ENCODE results near the gene SEMA4G. TPM values are rescaled to one million over a fixed set of nuclear protein-coding genes. Genes with fewer than 3 reads are reported as not detected.

Gene SEMA4G
- total RNA-seq, 6 donors from 2014 or later: 5.4 to 20.4 (median 8.5) TPM

DNA sequence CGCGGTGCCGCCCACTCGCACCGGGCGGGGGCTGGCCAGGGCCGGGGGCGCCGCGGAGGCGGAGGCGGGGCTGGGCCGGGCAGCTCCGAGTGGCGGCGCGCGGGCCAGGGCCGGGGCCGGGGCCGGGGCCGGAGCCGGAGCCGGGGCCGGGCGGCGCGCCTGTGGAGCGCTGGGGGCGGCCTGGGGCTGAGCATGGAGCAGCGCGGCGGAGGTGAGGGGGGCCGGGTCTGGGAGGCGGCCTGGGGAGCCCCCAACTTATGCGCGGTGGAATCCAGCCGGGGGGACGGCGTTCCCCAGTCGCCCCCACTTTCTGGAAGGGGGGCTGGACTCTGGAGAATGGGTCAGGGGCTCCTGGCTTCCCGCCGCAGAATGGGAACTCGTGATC lies 30.4 kb downstream of the SEMA4G start, which contains the start of gene LZTS2:
LZTS2 (plus strand) TSS at position 67 of the 385 bp plus-strand sequence. CDS start 2,731 bp downstream, outside the sequence.
- Histone ChIP-seq H3K36me3 (peaks cover 3 to 24% (median 13%) of the 10 kb centered on the region in 4 donors), H3K4me3 (peak within 1 kb of the TSS; percentile 62 to 95 (median 78)), H3K27ac (peak within 1 kb of the TSS; percentile 95 to 100 (median 98)), H3K27me3 (no peaks in the 10 kb centered on the region), H3K9me3 (no peaks in the 10 kb centered on the region), H3K4me1 (peaks cover 50 to 66% (median 54%) of the 10 kb centered on the region in 4 donors)
- WGBS, 2 donors: 0 to 6% methylated on average over 3 of the region's 44 CpGs
- no peak for DNase-seq
- TF ChIP-seq EP300 (IDR thresholded peaks at IDR 0.05) (no peak), POLR2AphosphoS5 (IDR thresholded peaks at IDR 0.05) (no peak), POLR2A (IDR thresholded peaks at IDR 0.05) (no peak)
- TF ChIP-seq, protein P1, sequence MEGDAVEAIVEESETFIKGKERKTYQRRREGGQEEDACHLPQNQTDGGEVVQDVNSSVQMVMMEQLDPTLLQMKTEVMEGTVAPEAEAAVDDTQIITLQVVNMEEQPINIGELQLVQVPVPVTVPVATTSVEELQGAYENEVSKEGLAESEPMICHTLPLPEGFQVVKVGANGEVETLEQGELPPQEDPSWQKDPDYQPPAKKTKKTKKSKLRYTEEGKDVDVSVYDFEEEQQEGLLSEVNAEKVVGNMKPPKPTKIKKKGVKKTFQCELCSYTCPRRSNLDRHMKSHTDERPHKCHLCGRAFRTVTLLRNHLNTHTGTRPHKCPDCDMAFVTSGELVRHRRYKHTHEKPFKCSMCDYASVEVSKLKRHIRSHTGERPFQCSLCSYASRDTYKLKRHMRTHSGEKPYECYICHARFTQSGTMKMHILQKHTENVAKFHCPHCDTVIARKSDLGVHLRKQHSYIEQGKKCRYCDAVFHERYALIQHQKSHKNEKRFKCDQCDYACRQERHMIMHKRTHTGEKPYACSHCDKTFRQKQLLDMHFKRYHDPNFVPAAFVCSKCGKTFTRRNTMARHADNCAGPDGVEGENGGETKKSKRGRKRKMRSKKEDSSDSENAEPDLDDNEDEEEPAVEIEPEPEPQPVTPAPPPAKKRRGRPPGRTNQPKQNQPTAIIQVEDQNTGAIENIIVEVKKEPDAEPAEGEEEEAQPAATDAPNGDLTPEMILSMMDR (IDR thresholded peaks at IDR 0.05): no peak
- ATAC-seq (ENCODE audit: low FRiP score in 2 of 2): no peak

DNA sequence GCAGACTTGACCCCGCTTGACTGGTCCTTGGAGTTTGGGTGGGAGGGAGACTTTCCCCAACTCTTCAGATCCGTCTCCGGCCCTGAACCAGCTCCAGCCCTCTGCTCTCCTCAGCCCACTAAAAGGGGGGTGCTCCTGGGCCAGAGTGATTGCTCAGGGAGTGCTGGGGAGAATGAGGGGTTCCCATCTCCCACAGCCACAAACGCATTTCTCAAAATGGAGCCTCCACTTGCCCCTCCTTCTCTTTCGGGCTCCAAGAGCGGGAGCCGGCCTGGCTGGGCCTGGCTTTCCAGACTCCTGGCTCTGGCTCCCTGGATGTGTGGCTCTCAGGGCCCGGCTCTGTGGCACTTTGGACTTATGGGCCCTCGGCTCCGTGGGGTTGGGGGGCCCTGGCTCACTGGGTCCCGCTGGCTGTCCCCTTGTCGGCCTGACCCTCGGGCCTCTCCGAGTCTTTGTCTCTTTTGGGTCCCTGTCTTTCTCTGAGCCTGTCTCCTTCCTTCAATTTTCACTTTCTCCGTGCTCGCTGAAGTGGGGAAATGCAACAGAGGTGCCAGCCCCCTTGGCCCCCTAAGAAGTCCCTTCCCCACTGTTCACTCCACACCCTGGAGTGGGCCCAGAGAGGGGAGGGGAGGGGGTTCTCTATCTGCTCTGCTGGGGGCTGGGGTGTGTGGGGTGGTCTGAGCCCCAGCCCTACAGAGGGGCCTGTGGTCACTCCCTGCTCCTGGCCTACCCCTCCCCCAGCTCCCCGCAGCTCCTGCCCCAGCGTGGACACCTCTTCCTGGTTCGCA lies 31.0 kb downstream of the SEMA4G start:
- ATAC-seq (ENCODE audit: low FRiP score in 2 of 2) (no peak), DNase-seq (peak in 1 of 2 donors; percentile 77)
- peak overlapping the region; percentile 95 to 100 (median 98) for H3K27ac ChIP-seq
- no peaks in the 10 kb centered on the region for H3K27me3 ChIP-seq
- TF ChIP-seq EP300 (IDR thresholded peaks at IDR 0.05): no peak
- no peak for TF ChIP-seq POLR2AphosphoS5 (IDR thresholded peaks at IDR 0.05)
- TF ChIP-seq POLR2A (IDR thresholded peaks at IDR 0.05): no peak
- TF ChIP-seq, protein P1 (IDR thresholded peaks at IDR 0.05): no peak
- H3K4me3 ChIP-seq: peak overlapping the region; percentile 62 to 95 (median 78)
- peaks cover 3 to 29% (median 15%) of the 10 kb centered on the region in 4 donors for H3K36me3 ChIP-seq
- 5 to 15% methylated on average over 15 to 19 of the region's 19 CpGs for WGBS, 2 donors
- peaks cover 52 to 70% (median 56%) of the 10 kb centered on the region in 4 donors for H3K4me1 ChIP-seq
- H3K9me3 ChIP-seq: no peaks in the 10 kb centered on the region

DNA sequence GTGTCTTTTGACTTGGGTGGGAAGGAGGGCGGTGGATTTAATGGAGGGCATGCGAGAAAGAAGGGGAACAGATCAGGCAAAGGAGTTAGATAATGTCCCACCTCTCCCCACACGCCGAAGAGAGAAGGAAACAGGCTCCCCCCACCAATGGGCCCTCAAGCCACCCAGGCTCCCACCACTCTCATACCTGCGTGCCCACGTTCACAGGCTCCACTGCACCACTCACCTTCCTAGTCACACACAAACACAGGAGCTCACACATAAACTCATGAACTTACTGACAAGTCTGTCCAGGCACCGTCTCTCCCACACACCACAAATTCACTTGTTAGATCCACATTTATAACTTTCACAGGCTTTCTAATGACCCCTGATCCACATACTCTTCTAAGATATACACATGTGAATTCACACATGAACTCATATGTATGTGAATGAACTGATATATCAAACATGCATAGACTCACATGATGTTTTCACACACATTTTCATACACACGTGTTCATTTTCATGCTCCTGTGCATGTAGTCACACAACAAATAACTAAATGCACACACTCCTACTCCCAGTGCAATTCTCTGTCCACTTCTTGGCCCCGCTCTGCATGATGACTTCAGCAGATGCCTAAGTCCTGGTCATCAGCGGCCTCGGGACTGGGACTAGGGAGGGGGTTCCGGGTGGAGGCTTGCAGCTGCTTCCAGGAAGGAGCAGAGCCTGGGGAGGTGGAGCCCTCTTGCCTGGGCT lies 31.8 kb downstream of the SEMA4G start:
- 28 to 31% methylated on average over 12 of the region's 12 CpGs for WGBS, 2 donors
- Histone ChIP-seq H3K4me1 (peaks cover 52 to 71% (median 58%) of the 10 kb centered on the region in 4 donors), H3K36me3 (peaks cover 8 to 37% (median 20%) of the 10 kb centered on the region in 4 donors), H3K27me3 (no peaks in the 10 kb centered on the region), H3K27ac (peak overlapping the region; percentile 95 to 100 (median 98)), H3K9me3 (no peaks in the 10 kb centered on the region), H3K4me3 (peak overlapping the region in 3 of 4 donors; percentile 62 to 82 (median 73))
- ATAC-seq (ENCODE audit: low FRiP score in 2 of 2) (peak; percentile 38 to 51), DNase-seq (peak in 1 of 2 donors; percentile 85)
- TF ChIP-seq, protein P1 (IDR thresholded peaks at IDR 0.05): peak in 1 of 6 experiments; percentile 10
- peak in 1 of 4 donors; percentile 51 for TF ChIP-seq EP300 (IDR thresholded peaks at IDR 0.05)
- TF ChIP-seq POLR2A (IDR thresholded peaks at IDR 0.05): peak in 2 of 4 donors; percentile 45 to 63
- TF ChIP-seq POLR2AphosphoS5 (IDR thresholded peaks at IDR 0.05): peak; percentile 92 to 93

DNA sequence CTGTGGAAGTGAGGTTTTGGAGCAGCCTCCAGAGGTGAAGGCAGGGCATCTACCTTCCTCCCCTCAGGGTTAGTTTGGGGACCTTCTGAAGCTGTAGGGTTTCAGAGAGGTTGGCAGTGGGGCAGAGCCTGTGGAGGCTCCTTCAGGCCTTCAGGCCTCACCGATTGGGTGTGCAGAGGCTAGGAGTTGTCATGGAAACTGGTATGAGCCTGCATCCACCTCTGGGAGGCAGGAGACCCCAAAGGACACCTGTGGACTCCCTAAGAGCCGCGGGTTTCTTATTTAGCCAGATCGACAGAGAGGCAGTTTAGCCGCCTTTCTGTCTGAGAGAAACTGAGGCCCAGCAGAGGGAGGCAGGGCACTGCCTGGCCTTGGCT lies 32.3 kb downstream of the SEMA4G start:
- ATAC-seq (ENCODE audit: low FRiP score in 2 of 2): no peak
- 65% methylated on average over 5 of the region's 5 CpGs; no CpG with 5 or more reads in 1 of the 2 donors for WGBS, 2 donors
- TF ChIP-seq POLR2A (IDR thresholded peaks at IDR 0.05): no peak
- no peak for TF ChIP-seq POLR2AphosphoS5 (IDR thresholded peaks at IDR 0.05)
- no peak for TF ChIP-seq EP300 (IDR thresholded peaks at IDR 0.05)
- TF ChIP-seq, protein P1 (IDR thresholded peaks at IDR 0.05): no peak
- H3K4me1 ChIP-seq: peaks cover 47 to 71% (median 52%) of the 10 kb centered on the region in 4 donors
- H3K9me3 ChIP-seq: no peaks in the 10 kb centered on the region
- H3K4me3 ChIP-seq: peak overlapping the region in 2 of 4 donors; percentile 16 to 62
- DNase-seq: no peak
- H3K36me3 ChIP-seq: peaks cover 8 to 43% (median 22%) of the 10 kb centered on the region in 4 donors
- peak overlapping the region; percentile 95 to 100 (median 98) for H3K27ac ChIP-seq
- no peaks in the 10 kb centered on the region for H3K27me3 ChIP-seq
